Fibroblast of lung (primary cell): Measurements from ENCODE around the gene CYP1A2. TPM values are rescaled to one million over a fixed set of nuclear protein-coding genes. Genes with fewer than 3 reads are reported as not detected.
A peak's percentile ranks its signal among the peaks of the same experiment; 100 is the strongest.

Source experiments
- DNase-seq, 2 donors: peaks; one replicate each; pipeline versions ENCODE4 v3.0.0 to v3.0.0-alpha.2; 2010; ENCODE audit warnings: low read depth in 2 of 2
- H2AFZ ChIP-seq: 2 replicates; pipeline ENCODE4 v1.5.1; 2012; ENCODE audit warnings: low read length, control low read depth, inconsistent platforms
- H3K27ac ChIP-seq: 2 replicates; pipeline ENCODE4 v1.5.1; 2011; ENCODE audit warnings: low read length, control low read depth; ENCODE audit not compliant: insufficient read depth
- H3K27me3 ChIP-seq: 2 replicates; pipeline ENCODE4 v1.5.1; 2011; ENCODE audit warnings: mild to moderate bottlenecking, low read length; ENCODE audit not compliant: control insufficient read depth, insufficient read depth
- H3K36me3 ChIP-seq: 2 replicates; pipeline ENCODE4 v1.5.1; 2011; ENCODE audit warnings: low read length; ENCODE audit not compliant: control insufficient read depth, insufficient read depth
- H3K4me1 ChIP-seq: 2 replicates; pipeline ENCODE4 v1.5.1; 2011; ENCODE audit warnings: low read length; ENCODE audit not compliant: control insufficient read depth, insufficient read depth; ENCODE audit errors: extremely low read depth
- H3K4me2 ChIP-seq: 2 replicates; pipeline ENCODE4 v1.5.1; 2011; ENCODE audit warnings: low read length, control low read depth; ENCODE audit not compliant: insufficient read depth; ENCODE audit errors: extremely low read depth
- H3K4me3 ChIP-seq, 4 experiments: fragments of 200-600 bp in 1 of 4; sonication (generic) in 1 of 4; replicated peaks in 1 of 4; 2 replicates each; pipeline ENCODE4 v1.5.1; 2011 to 2016; ENCODE audit warnings: low read length in 4 of 4, low read depth in 3 of 4, mild to moderate bottlenecking in 3 of 4, control low read depth in 2 of 4, inconsistent platforms in 1 of 4, mixed read lengths in 1 of 4; ENCODE audit not compliant: insufficient read depth in 1 of 4; ENCODE audit errors: control extremely low read depth in 1 of 4
- H3K79me2 ChIP-seq: 2 replicates; pipeline ENCODE4 v1.5.1; 2012; ENCODE audit warnings: mild to moderate bottlenecking, low read length, inconsistent platforms; ENCODE audit not compliant: control insufficient read depth, insufficient read depth
- H3K9ac ChIP-seq: 2 replicates; pipeline ENCODE4 v1.5.1; 2011; ENCODE audit warnings: mild to moderate bottlenecking, low read length, control low read depth; ENCODE audit not compliant: insufficient read depth
- H3K9me3 ChIP-seq: 2 replicates; pipeline ENCODE4 v1.5.1; 2012; ENCODE audit warnings: low read depth, low read length; ENCODE audit not compliant: control insufficient read depth, insufficient read depth
- H4K20me1 ChIP-seq: 2 replicates; pipeline ENCODE4 v1.5.1; 2011; ENCODE audit warnings: low read length; ENCODE audit not compliant: control insufficient read depth, insufficient read depth; ENCODE audit errors: extremely low read depth
- CTCF ChIP-seq, 2 donors: IDR thresholded peaks in 1 of 2; conservative IDR thresholded peaks in 1 of 2; 1 replicate in 1 of 2; 2 replicates in 1 of 2; pipeline ENCODE4 v1.5.1; 2011 to 2012; ENCODE audit warnings: low read length in 2 of 2, control low read depth in 1 of 2, inconsistent platforms in 1 of 2, low read depth in 1 of 2, mild to moderate bottlenecking in 1 of 2
- EZH2 ChIP-seq: IDR thresholded peaks from 2 replicates; pipeline ENCODE4 v1.5.1; 2012; ENCODE audit warnings: low read length, control low read depth, mild to moderate bottlenecking; ENCODE audit errors: missing control alignments
- polyA plus RNA-seq, 2 donors: library from polyadenylated mRNA; depleted of rRNA in 1 of 2; stranded (reverse) in 1 of 2; unstranded in 1 of 2; fragments of >200 nt; gene quantifications; 2 replicates each; pipeline ENCODE4 v1.2.1, GENCODE V29; 2011 to 2012; ENCODE audit warnings: missing spikeins in 1 of 2
- total RNA-seq: library from RNA; depleted of rRNA; stranded (reverse); fragments of >200 nt; gene quantifications from 2 replicates; pipeline ENCODE4 v1.2.1, GENCODE V29; 2014

CYP1A2 gene
- total and polyA plus RNA-seq, 2 donors (not counting 1 experiment from before 2014, with no cell fraction given): not detected

DNA sequence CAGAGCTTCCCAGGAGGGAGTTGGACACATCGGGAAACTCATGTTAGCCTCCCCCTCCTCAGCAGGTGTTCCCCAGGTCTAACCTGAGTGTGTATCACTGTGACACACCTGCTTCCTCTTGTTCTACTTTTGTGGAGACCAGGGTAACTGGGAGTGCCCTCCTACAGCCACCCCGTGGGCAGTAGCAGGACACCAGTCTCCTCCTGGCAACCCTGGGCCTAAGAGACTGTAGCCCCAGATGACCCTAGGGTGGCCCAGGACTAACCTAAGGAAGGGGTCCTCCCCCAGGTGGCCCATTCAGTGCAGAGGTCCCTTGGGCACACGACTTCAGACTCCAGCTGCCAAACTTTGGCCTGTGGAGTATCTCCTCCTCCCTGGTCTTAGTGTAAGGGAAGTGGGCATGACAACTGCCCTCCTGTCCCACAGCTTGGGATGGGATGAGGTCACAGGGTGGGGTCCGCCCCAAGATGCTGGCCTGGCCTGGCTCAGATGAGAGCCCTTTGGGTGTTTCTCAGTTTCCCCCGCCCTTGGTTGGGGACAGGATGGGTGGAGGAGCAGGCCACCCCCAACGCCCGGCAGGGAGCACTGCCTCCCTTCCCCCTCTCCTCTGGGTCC is 38.0 kb downstream of the CYP1A2 start:
- TF ChIP-seq EZH2: no peak
- no peak for TF ChIP-seq CTCF (conservative IDR thresholded peaks at IDR 0.05 in 1 of 2, IDR thresholded peaks at IDR 0.05 in 1 of 2; ENCODE audit: low read depth in 1 of 2, low read length in 2 of 2)
- Histone ChIP-seq H3K79me2 (peaks cover 75% of the 10 kb centered on the region), H3K4me1 (peaks cover 69% of the 10 kb centered on the region), H3K4me3 (no peak overlapping the region), H3K27me3 (no peaks in the 10 kb centered on the region), H3K9me3 (no peaks in the 10 kb centered on the region), H2AFZ (no peak overlapping the region), H3K9ac (no peak overlapping the region), H3K27ac (peak overlapping the region; percentile 31), H3K36me3 (no peaks in the 10 kb centered on the region), H4K20me1 (no peaks in the 10 kb centered on the region), H3K4me2 (peak overlapping the region; percentile 41)
- no peak for DNase-seq

- no peaks in the 10 kb centered on the region for H3K36me3 ChIP-seq
- H3K27me3 ChIP-seq: no peaks in the 10 kb centered on the region
- no peak overlapping the region for H3K4me3 ChIP-seq
- H3K27ac ChIP-seq: peak overlapping the region; percentile 31
- no peak overlapping the region for H2AFZ ChIP-seq
- H3K9me3 ChIP-seq: no peaks in the 10 kb centered on the region
- DNase-seq: peak; percentile 65 to 74
- peaks cover 69% of the 10 kb centered on the region for H3K4me1 ChIP-seq
- no peaks in the 10 kb centered on the region for H4K20me1 ChIP-seq
- H3K4me2 ChIP-seq: no peak overlapping the region
- TF ChIP-seq EZH2 (no peak), CTCF (conservative IDR thresholded peaks at IDR 0.05 in 1 of 2, IDR thresholded peaks at IDR 0.05 in 1 of 2; ENCODE audit: low read depth in 1 of 2, low read length in 2 of 2) (peak; percentile 56 to 73)
- H3K9ac ChIP-seq: no peak overlapping the region
- H3K79me2 ChIP-seq: peaks cover 83% of the 10 kb centered on the region
These were observed 38.8 kb downstream of the CYP1A2 start for GRCh38 chr15:74787251-74788041.

DNA sequence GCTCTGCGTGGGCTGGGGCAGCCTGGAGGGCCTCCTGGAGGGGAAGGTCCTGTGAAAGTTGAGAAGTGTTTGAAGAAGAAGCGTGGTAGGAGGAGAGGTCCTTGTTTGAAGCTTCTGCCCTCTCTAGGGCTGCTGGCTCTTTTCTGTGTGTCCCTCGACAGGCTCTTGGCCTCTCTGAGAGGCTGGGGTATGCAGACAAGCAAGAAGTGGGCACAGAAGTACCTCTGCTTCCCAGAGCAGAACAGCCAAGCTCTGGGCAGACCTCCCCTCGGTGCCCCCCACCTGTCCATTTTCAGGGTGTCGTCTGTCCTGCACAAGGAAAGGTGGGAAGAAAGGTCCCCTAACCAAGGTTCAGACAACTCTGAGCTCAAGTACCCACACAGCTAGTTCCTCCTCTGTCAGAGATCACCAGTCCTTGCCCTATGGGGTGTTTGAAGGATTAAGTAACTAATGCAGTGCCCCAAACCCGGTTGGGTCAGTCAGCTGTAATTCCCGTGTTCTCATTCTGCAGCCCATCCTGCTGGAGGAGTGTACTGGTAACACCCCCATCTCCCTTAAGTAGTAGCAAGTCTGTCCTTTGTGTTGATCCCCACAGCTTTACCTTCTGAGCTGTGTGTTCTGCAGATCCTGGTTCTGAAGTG is 39.5 kb downstream of the CYP1A2 start:
- no peak overlapping the region for H2AFZ ChIP-seq
- no peak overlapping the region for H3K4me3 ChIP-seq
- no peak overlapping the region for H3K4me2 ChIP-seq
- H3K27ac ChIP-seq: peak overlapping the region; percentile 45
- H3K9ac ChIP-seq: no peak overlapping the region
- H3K4me1 ChIP-seq: peaks cover 69% of the 10 kb centered on the region
- no peaks in the 10 kb centered on the region for H3K9me3 ChIP-seq
- no peak for TF ChIP-seq CTCF (conservative IDR thresholded peaks at IDR 0.05 in 1 of 2, IDR thresholded peaks at IDR 0.05 in 1 of 2; ENCODE audit: low read depth in 1 of 2, low read length in 2 of 2)
- no peak for TF ChIP-seq EZH2
- H3K79me2 ChIP-seq: peaks cover 83% of the 10 kb centered on the region
- no peaks in the 10 kb centered on the region for H3K36me3 ChIP-seq
- H3K27me3 ChIP-seq: no peaks in the 10 kb centered on the region
- DNase-seq: no peak
- no peaks in the 10 kb centered on the region for H4K20me1 ChIP-seq
